Chondrocyte (in vitro differentiated cells): ENCODE measurements around the gene BIRC6. TPM values are rescaled to one million over a fixed set of nuclear protein-coding genes. Genes with fewer than 3 reads are reported as not detected.
"Not testable (repeated sequence)": the region's sequence is repeated elsewhere in the genome, so short reads cannot be mapped to it uniquely, and the experiment has no call there.

ENCODE experiments used
- DNase-seq: peaks from one replicate; pipeline ENCODE4 v3.0.0; 2021; ENCODE audit warnings: mixed read lengths, low spot score
- H3K27ac Mint-ChIP-seq: one replicate; pipeline ENCODE4 v1.8.0; 2021; ENCODE audit warnings: mild to moderate bottlenecking, moderate library complexity, mixed read lengths; ENCODE audit not compliant: unreplicated experiment
- H3K27me3 Mint-ChIP-seq: 2 replicates; pipeline ENCODE4 v1.8.0; 2021; ENCODE audit warnings: low read depth, mixed read lengths
- H3K36me3 Mint-ChIP-seq: 2 replicates; pipeline ENCODE4 v1.8.0; 2021; ENCODE audit warnings: low read depth, mixed read lengths
- H3K4me1 Mint-ChIP-seq: 2 replicates; pipeline ENCODE4 v1.8.0; 2021; ENCODE audit warnings: low read depth, mild to moderate bottlenecking, mixed read lengths
- H3K4me3 Mint-ChIP-seq: one replicate; pipeline ENCODE4 v1.8.0; 2021; ENCODE audit warnings: mild to moderate bottlenecking, moderate library complexity, mixed read lengths; ENCODE audit not compliant: unreplicated experiment
- H3K9me3 Mint-ChIP-seq: 2 replicates; pipeline ENCODE4 v1.8.0; 2021; ENCODE audit warnings: low read depth, mixed read lengths
- total RNA-seq: library from RNA; stranded (reverse); gene quantifications from 3 replicates; pipeline ENCODE4 v1.2.1, GENCODE V29; 2021
- TF ChIP-seq, protein P1 (sequence below): fragments of 200-600 bp; sonication (generic); IDR thresholded peaks from 2 replicates; pipeline ENCODE4 v1.5.0; 2021; ENCODE audit warnings: antibody characterized with exemption, mild to moderate bottlenecking, moderate library complexity

BIRC6 gene
- total RNA-seq, 1 donor from 2014 or later, result 76.0 TPM

DNA sequence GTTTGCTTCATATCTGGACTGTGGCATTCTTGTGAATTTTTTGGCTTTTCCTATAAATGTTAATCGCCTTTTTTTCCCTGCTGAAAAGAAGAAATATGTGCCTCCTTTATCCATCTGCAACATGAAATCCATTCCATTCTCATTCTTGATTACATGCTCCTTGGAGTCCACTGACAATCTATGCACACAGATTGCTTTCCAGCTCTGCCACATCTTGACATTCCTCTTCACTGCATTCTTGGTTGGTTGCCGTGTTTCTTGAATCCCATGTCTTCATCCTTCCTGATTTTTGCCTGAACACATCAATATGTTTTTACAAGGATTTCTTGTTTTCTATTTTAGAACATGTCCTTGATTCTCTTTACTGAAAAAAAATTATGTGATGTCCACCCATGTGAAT is 26.7 kb upstream of the BIRC6 start:
- TF ChIP-seq, protein P1, sequence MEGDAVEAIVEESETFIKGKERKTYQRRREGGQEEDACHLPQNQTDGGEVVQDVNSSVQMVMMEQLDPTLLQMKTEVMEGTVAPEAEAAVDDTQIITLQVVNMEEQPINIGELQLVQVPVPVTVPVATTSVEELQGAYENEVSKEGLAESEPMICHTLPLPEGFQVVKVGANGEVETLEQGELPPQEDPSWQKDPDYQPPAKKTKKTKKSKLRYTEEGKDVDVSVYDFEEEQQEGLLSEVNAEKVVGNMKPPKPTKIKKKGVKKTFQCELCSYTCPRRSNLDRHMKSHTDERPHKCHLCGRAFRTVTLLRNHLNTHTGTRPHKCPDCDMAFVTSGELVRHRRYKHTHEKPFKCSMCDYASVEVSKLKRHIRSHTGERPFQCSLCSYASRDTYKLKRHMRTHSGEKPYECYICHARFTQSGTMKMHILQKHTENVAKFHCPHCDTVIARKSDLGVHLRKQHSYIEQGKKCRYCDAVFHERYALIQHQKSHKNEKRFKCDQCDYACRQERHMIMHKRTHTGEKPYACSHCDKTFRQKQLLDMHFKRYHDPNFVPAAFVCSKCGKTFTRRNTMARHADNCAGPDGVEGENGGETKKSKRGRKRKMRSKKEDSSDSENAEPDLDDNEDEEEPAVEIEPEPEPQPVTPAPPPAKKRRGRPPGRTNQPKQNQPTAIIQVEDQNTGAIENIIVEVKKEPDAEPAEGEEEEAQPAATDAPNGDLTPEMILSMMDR, result no peak
- H3K9me3 Mint-ChIP-seq, result no peaks in the 10 kb centered on the region
- no peaks in the 10 kb centered on the region for H3K27me3 Mint-ChIP-seq
- no peak for DNase-seq
- no peak overlapping the region for H3K27ac Mint-ChIP-seq
- H3K4me1 Mint-ChIP-seq, result peaks cover 11% of the 10 kb centered on the region
- no peak overlapping the region for H3K4me3 Mint-ChIP-seq
- H3K36me3 Mint-ChIP-seq, result peaks cover 1% of the 10 kb centered on the region

DNA sequence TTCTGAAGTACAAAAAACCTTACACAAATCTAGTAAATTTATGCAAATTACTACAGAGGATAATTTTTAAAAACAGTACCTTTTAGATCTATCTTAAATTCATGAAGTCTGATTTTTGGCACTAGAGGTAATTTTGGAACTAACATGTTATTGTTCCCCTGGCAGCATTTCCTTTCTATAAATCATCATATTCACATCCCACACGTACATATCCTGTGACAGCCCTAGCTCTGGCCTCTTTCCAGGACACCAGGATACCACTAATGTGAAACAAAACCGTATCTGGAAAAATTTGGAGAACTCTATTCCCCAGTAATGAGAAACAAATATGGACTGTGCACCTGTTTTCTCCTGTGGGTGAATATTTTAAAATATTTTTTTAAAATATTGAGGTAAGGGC is 14.0 kb upstream of the BIRC6 start:
- H3K27ac Mint-ChIP-seq, result no peak overlapping the region
- TF ChIP-seq, protein P1, result no peak
- no peak for DNase-seq
- no peaks in the 10 kb centered on the region for H3K36me3 Mint-ChIP-seq
- peaks cover 19% of the 10 kb centered on the region for H3K4me1 Mint-ChIP-seq
- H3K27me3 Mint-ChIP-seq, result no peaks in the 10 kb centered on the region
- H3K9me3 Mint-ChIP-seq, result no peaks in the 10 kb centered on the region
- H3K4me3 Mint-ChIP-seq, result no peak overlapping the region

DNA sequence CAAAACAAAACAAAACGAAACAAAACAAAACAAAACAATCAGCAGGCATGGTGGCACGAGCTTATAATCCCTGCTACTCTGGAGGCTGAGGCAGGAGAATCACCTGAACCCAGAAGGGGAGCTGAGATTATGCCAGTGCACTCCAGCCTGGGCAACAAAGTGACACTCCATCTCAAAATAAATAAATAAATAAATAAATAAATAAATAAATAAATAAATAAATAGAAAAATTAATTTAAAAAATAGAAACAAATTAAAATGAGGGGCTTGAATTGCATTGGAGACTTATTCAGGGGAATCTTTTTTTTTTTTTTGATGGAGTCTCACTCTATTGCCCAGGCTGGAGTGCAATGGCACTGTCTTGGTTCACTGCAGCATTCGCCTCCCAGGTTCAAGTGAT is 6.0 kb upstream of the BIRC6 start:
- H3K36me3 Mint-ChIP-seq, H3K27me3 Mint-ChIP-seq, H3K4me3 Mint-ChIP-seq, DNase-seq, H3K9me3 Mint-ChIP-seq, H3K4me1 Mint-ChIP-seq, H3K27ac Mint-ChIP-seq: not testable (repeated sequence)

DNA sequence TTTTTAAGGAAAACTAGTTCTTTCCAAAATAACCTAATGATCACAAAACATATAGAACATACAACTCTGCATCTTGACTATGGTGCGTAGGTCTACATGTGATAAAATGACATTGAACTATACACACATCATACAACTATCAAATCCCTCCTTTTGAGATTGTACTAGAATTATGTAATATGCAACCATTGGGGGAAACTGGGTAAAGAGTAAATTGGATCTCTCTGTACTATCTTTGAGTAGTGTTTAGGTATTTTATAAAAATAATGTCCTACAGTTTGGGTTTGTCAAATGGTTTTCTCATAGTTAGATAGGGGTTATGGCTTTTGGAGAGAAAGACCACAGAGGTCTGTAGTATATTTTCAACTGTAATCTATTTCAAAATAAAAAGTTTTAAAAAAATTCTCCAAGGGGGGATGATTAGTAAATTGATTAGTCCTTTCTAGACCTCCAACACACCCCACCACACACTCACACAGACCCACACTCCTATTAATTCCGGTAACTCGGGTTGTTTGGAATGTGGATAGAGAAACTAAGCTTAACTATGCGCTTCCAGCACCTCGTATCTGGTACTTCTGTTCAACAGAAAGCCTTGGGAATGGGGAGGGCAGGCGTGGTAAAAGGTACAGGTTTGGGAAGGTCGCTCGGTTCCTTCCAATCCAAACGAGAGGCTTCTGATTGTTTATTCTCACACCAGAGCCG is 695 bp upstream of the BIRC6 start:
- peaks cover 30% of the 10 kb centered on the region for H3K4me1 Mint-ChIP-seq
- peaks cover 2% of the 10 kb centered on the region for H3K36me3 Mint-ChIP-seq
- no peaks in the 10 kb centered on the region for H3K27me3 Mint-ChIP-seq
- no peaks in the 10 kb centered on the region for H3K9me3 Mint-ChIP-seq
- peak overlapping the region; percentile 96 for H3K27ac Mint-ChIP-seq
- H3K4me3 Mint-ChIP-seq, result peak overlapping the region; percentile 92
- TF ChIP-seq, protein P1, result no peak
- no peak for DNase-seq

GRCh38 chr2:32357318-32358110 is 691 bp downstream of the BIRC6 start:
- peaks cover 36% of the 10 kb centered on the region for H3K4me1 Mint-ChIP-seq
- DNase-seq, result no peak
- H3K36me3 Mint-ChIP-seq, result peaks cover 2% of the 10 kb centered on the region
- TF ChIP-seq, protein P1, result no peak
- peak overlapping the region; percentile 92 for H3K4me3 Mint-ChIP-seq
- H3K27ac Mint-ChIP-seq, result peak overlapping the region; percentile 97
- no peaks in the 10 kb centered on the region for H3K9me3 Mint-ChIP-seq
- no peaks in the 10 kb centered on the region for H3K27me3 Mint-ChIP-seq
